Activated naive CD4-positive, alpha-beta T cell treated with anti-CD3 and anti-CD28 coated beads, Interleukin-2, amount 50 U/mL, for 72 hours (primary cell): ENCODE data around the gene C17orf58. TPM values are rescaled to one million over a fixed set of nuclear protein-coding genes. Genes with fewer than 3 reads are reported as not detected.
A peak's percentile ranks its signal among the peaks of the same experiment; 100 is the strongest.
"Not testable (repeated sequence)": the region's sequence is repeated elsewhere in the genome, so short reads cannot be mapped to it uniquely, and the experiment has no call there.

Experiments
- ATAC-seq, 2 donors: fragments of 150-1000 bp; cut with Tn5 transposase; 2 replicates each; pipeline ENCODE4 v1.10.0; 2021; ENCODE audit warnings: mild to moderate bottlenecking in 2 of 2, moderate library complexity in 2 of 2
- DNase-seq, 2 donors: peaks; one replicate each; pipeline ENCODE4 v3.0.0; 2021 to 2022; ENCODE audit warnings: low spot score in 2 of 2
- H3K27ac Mint-ChIP-seq, 2 donors: one replicate each; pipeline ENCODE4 v1.8.0; 2022; ENCODE audit warnings: mild to moderate bottlenecking in 2 of 2, mixed read lengths in 2 of 2
- H3K36me3 Mint-ChIP-seq, 2 donors: one replicate each; pipeline ENCODE4 v1.8.0; 2022; ENCODE audit warnings: mixed read lengths in 2 of 2
- H3K9me3 Mint-ChIP-seq, 2 donors: one replicate each; pipeline ENCODE4 v1.8.0; 2022; ENCODE audit warnings: mixed read lengths in 2 of 2
- total RNA-seq, 2 donors: library from RNA; stranded (reverse); gene quantifications; one replicate each; pipeline ENCODE4 v1.2.3, GENCODE V29; 2022

The C17orf58 gene
- 10 to 100 TPM; 12.6 to 17.6 TPM for total RNA-seq

- ATAC-seq: peak in 1 of 2 donors; percentile 38
- H3K9me3 Mint-ChIP-seq, DNase-seq: not testable (repeated sequence)
- H3K27ac Mint-ChIP-seq: peak within 1 kb of the TSS in 1 of 2 donors; percentile 85
- H3K36me3 Mint-ChIP-seq: peaks cover 4 to 12% of the 10 kb centered on the region in 2 donors
Observed at GRCh38 chr17:67996301-67997171, at the start of gene C17orf58. Gene C17orf58, minus strand, starts transcription at chr17:67996469. Its CDS starts 271 bp downstream, at chr17:67996198.

GRCh38 chr17:68036304-68037147 is 40.3 kb upstream of the C17orf58 start:
- DNase-seq (no peak), ATAC-seq (no peak)
- no peaks in the 10 kb centered on the region for H3K9me3 Mint-ChIP-seq
- peaks cover 29 to 39% of the 10 kb centered on the region in 2 donors for H3K36me3 Mint-ChIP-seq
- peak overlapping the region; percentile 97 to 99 for H3K27ac Mint-ChIP-seq

- DNase-seq (peak; percentile 90 to 95), ATAC-seq (peak; percentile 91 to 92)
- no peaks in the 10 kb centered on the region for H3K9me3 Mint-ChIP-seq
- peak within 1 kb of the TSS; percentile 97 to 99 for H3K27ac Mint-ChIP-seq
- H3K36me3 Mint-ChIP-seq: peaks cover 27 to 33% of the 10 kb centered on the region in 2 donors
Observed at GRCh38 chr17:68035523-68036303, 39.4 kb upstream of the C17orf58 start, which contains the start of gene KPNA2. Gene KPNA2, plus strand, starts transcription at chr17:68035735. Its CDS starts 1,398 bp downstream, at chr17:68037133.

- peak overlapping the region; percentile 97 to 99 for H3K27ac Mint-ChIP-seq
- peaks cover 27 to 31% of the 10 kb centered on the region in 2 donors for H3K36me3 Mint-ChIP-seq
- DNase-seq (peak in 1 of 2 donors; percentile 86), ATAC-seq (peak; percentile 90)
- H3K9me3 Mint-ChIP-seq: no peaks in the 10 kb centered on the region
Observed at GRCh38 chr17:68035131-68035522, 38.9 kb upstream of the C17orf58 start.

GRCh38 chr17:68034452-68034776 is 38.1 kb upstream of the C17orf58 start:
- Mint-ChIP-seq H3K9me3 (no peaks in the 10 kb centered on the region), H3K36me3 (peaks cover 27 to 31% of the 10 kb centered on the region in 2 donors), H3K27ac (no peak overlapping the region)
- ATAC-seq: no peak
- DNase-seq: no peak

- H3K36me3 Mint-ChIP-seq: peaks cover 27 to 31% of the 10 kb centered on the region in 2 donors
- H3K9me3 Mint-ChIP-seq: no peaks in the 10 kb centered on the region
- DNase-seq (no peak), ATAC-seq (no peak)
- H3K27ac Mint-ChIP-seq: no peak overlapping the region
Observed at GRCh38 chr17:68033636-68034451, 37.6 kb upstream of the C17orf58 start.

- H3K27ac Mint-ChIP-seq: no peak overlapping the region
- H3K9me3 Mint-ChIP-seq: no peaks in the 10 kb centered on the region
- H3K36me3 Mint-ChIP-seq: no peaks in the 10 kb centered on the region
- ATAC-seq: no peak
- DNase-seq: no peak
Observed at GRCh38 chr17:68029512-68030215, 33.4 kb upstream of the C17orf58 start.

GRCh38 chr17:68022547-68022946 is 26.3 kb upstream of the C17orf58 start:
- not testable (repeated sequence) for ATAC-seq, H3K9me3 Mint-ChIP-seq, DNase-seq, H3K36me3 Mint-ChIP-seq, H3K27ac Mint-ChIP-seq

- ATAC-seq (no peak), DNase-seq (no peak)
- H3K9me3 Mint-ChIP-seq: no peaks in the 10 kb centered on the region
- H3K27ac Mint-ChIP-seq: no peak overlapping the region
- peaks cover 0 to 7% of the 10 kb centered on the region in 2 donors for H3K36me3 Mint-ChIP-seq
Observed at GRCh38 chr17:68021963-68022362, 25.7 kb upstream of the C17orf58 start.

GRCh38 chr17:68020791-68021190 is 24.5 kb upstream of the C17orf58 start:
- ATAC-seq, H3K36me3 Mint-ChIP-seq, DNase-seq, H3K9me3 Mint-ChIP-seq: not testable (repeated sequence)
- H3K27ac Mint-ChIP-seq: peak overlapping the region; percentile 99 to 100

- DNase-seq: peak in 1 of 2 donors; percentile 16
Observed at GRCh38 chr17:68020409-68020756, 24.1 kb upstream of the C17orf58 start.

GRCh38 chr17:68019675-68020408 is 23.6 kb upstream of the C17orf58 start:
- ATAC-seq (peak; percentile 95), DNase-seq (peak; percentile 99 to 100)
- H3K36me3 Mint-ChIP-seq: peaks cover 0 to 7% of the 10 kb centered on the region in 2 donors
- H3K27ac Mint-ChIP-seq: peak overlapping the region; percentile 99 to 100
- H3K9me3 Mint-ChIP-seq: no peaks in the 10 kb centered on the region

More at GRCh38 chr17:68020409-68020756, 24.1 kb upstream of the C17orf58 start:
- H3K9me3 Mint-ChIP-seq: no peaks in the 10 kb centered on the region
- peak overlapping the region; percentile 99 to 100 for H3K27ac Mint-ChIP-seq
- no peak for ATAC-seq
- peaks cover 0 to 7% of the 10 kb centered on the region in 2 donors for H3K36me3 Mint-ChIP-seq

GRCh38 chr17:68019336-68019674 is 23.0 kb upstream of the C17orf58 start:
- no peaks in the 10 kb centered on the region for H3K9me3 Mint-ChIP-seq
- DNase-seq (no peak), ATAC-seq (no peak)
- H3K36me3 Mint-ChIP-seq: peaks cover 0 to 7% of the 10 kb centered on the region in 2 donors
- H3K27ac Mint-ChIP-seq: peak overlapping the region; percentile 99 to 100

- not testable (repeated sequence) for ATAC-seq, H3K36me3 Mint-ChIP-seq, H3K9me3 Mint-ChIP-seq, H3K27ac Mint-ChIP-seq, DNase-seq
Observed at GRCh38 chr17:68018493-68018892, 22.2 kb upstream of the C17orf58 start.

GRCh38 chr17:68016838-68017237 is 20.6 kb upstream of the C17orf58 start:
- no peak for ATAC-seq
- Mint-ChIP-seq H3K36me3 (peaks cover 0 to 7% of the 10 kb centered on the region in 2 donors), H3K27ac (no peak overlapping the region), H3K9me3 (no peaks in the 10 kb centered on the region)
- DNase-seq: no peak
